Smooth muscle cell (in vitro differentiated cells): ENCODE measurements around the gene HOXA6. TPM values are rescaled to one million over a fixed set of nuclear protein-coding genes. Genes with fewer than 3 reads are reported as not detected.

ENCODE experiments used
- DNase-seq: peaks from one replicate; lab custom pipeline; 2025; ENCODE audit not compliant: unreplicated experiment; lab: John Stamatoyannopoulos, UW
- H2AFZ ChIP-seq: fragments of 200-600 bp; sonication (generic); 2 replicates; pipeline ENCODE4 v1.6.0; 2016; ENCODE audit warnings: antibody characterized with exemption, low read depth, mild to moderate bottlenecking
- H3F3A ChIP-seq: fragments of 200-600 bp; sonication (generic); 2 replicates; pipeline ENCODE4 v1.6.0; 2017; ENCODE audit warnings: antibody characterized with exemption, low read depth
- H3K27ac ChIP-seq: fragments of 200-600 bp; sonication (generic); 2 replicates; pipeline ENCODE4 v1.5.1; 2016; ENCODE audit warnings: low read depth, mild to moderate bottlenecking
- H3K27me3 ChIP-seq: fragments of 200-600 bp; sonication (generic); 2 replicates; pipeline ENCODE4 v1.6.1; 2016; ENCODE audit warnings: low read depth, mild to moderate bottlenecking
- H3K36me3 ChIP-seq: fragments of 200-600 bp; sonication (generic); 2 replicates; pipeline ENCODE4 v1.5.1; 2016; ENCODE audit warnings: low read depth
- H3K4me1 ChIP-seq: fragments of 200-600 bp; sonication (generic); 2 replicates; pipeline ENCODE4 v1.5.1; 2016; ENCODE audit warnings: low read depth
- H3K4me2 ChIP-seq: fragments of 200-600 bp; sonication (generic); 2 replicates; pipeline ENCODE4 v1.6.0; 2016; ENCODE audit warnings: mild to moderate bottlenecking
- H3K4me3 ChIP-seq: fragments of 200-600 bp; sonication (generic); 2 replicates; pipeline ENCODE4 v1.5.1; 2016; ENCODE audit warnings: mild to moderate bottlenecking
- H3K79me2 ChIP-seq: fragments of 200-600 bp; sonication (generic); 2 replicates; pipeline ENCODE4 v1.6.0; 2016; ENCODE audit warnings: low read depth, mild to moderate bottlenecking
- H3K9ac ChIP-seq: fragments of 200-600 bp; sonication (generic); 2 replicates; pipeline ENCODE4 v1.6.0; 2016; ENCODE audit warnings: low read depth
- H3K9me3 ChIP-seq: fragments of 200-600 bp; sonication (generic); replicated peaks from 2 replicates; pipeline ENCODE4 v1.5.1; 2016; ENCODE audit warnings: low read depth
- H4K20me1 ChIP-seq: fragments of 200-600 bp; sonication (generic); 2 replicates; pipeline ENCODE4 v1.6.0; 2016; ENCODE audit warnings: low read depth
- CTCF ChIP-seq: fragments of 200-600 bp; sonication (generic); IDR thresholded peaks from 2 replicates; pipeline ENCODE4 v1.5.1; 2017; ENCODE audit warnings: borderline replicate concordance, mild to moderate bottlenecking, antibody characterized with exemption; ENCODE audit not compliant: insufficient read depth, poor library complexity, severe bottlenecking
- WGBS: methylation state at CpG from one replicate; pipeline ENCODE4 v1.1.7; 2016; ENCODE audit warnings: low lambda C conversion rate; 5-methylcytosine and 5-hydroxymethylcytosine counted together
- polyA plus RNA-seq: library from polyadenylated mRNA; unstranded; fragments of >200 nt; fragmentation: Nextera tagmentation; extraction: Ambion mirVana; gene quantifications from 2 replicates; pipeline ENCODE4 v1.2.1, GENCODE V29; 2016
- total RNA-seq: library from RNA; depleted of rRNA; stranded (reverse); fragments of >200 nt; gene quantifications from 2 replicates; pipeline ENCODE4 v1.2.3, GENCODE V29; 2014

HOXA6 gene
- total and polyA plus RNA-seq, 2 experiments from 2014 or later, result 0.56 to 0.58 TPM

- TF ChIP-seq CTCF, result no peak
Measured at GRCh38 chr7:27125986-27126394, 21.6 kb downstream of the HOXA6 start.

GRCh38 chr7:27124902-27125689, 22.5 kb downstream of the HOXA6 start:
- no peak for TF ChIP-seq CTCF
- Histone ChIP-seq H3K9me3 (no peaks in the 10 kb centered on the region), H3K79me2 (no peaks in the 10 kb centered on the region), H4K20me1 (no peaks in the 10 kb centered on the region), H3K9ac (no peak overlapping the region), H3K4me3 (no peak overlapping the region), H3K4me2 (no peak overlapping the region), H3K27me3 (peaks cover 100% of the 10 kb centered on the region), H3F3A (no peaks in the 10 kb centered on the region), H3K4me1 (no peaks in the 10 kb centered on the region), H3K36me3 (no peaks in the 10 kb centered on the region), H3K27ac (no peak overlapping the region), H2AFZ (no peak overlapping the region)
- 35% methylated on average over 8 of the region's 8 CpGs for WGBS
- no peak for DNase-seq

More at GRCh38 chr7:27125986-27126394, 21.6 kb downstream of the HOXA6 start:
- no peak overlapping the region for H3K27ac ChIP-seq
- peaks cover 100% of the 10 kb centered on the region for H3K27me3 ChIP-seq
- H3K79me2 ChIP-seq, result no peaks in the 10 kb centered on the region
- H2AFZ ChIP-seq, result no peak overlapping the region
- H3K9ac ChIP-seq, result no peak overlapping the region
- peaks cover 3% of the 10 kb centered on the region for H3K4me1 ChIP-seq
- H3K9me3 ChIP-seq, result no peaks in the 10 kb centered on the region
- WGBS, result 23% methylated on average over 5 of the region's 5 CpGs
- no peaks in the 10 kb centered on the region for H4K20me1 ChIP-seq
- H3K4me3 ChIP-seq, result no peak overlapping the region
- no peak overlapping the region for H3K4me2 ChIP-seq
- DNase-seq, result no peak
- H3F3A ChIP-seq, result no peaks in the 10 kb centered on the region
- H3K36me3 ChIP-seq, result no peaks in the 10 kb centered on the region

- no peak for DNase-seq
- peak overlapping the region; percentile 72 for H3K4me2 ChIP-seq
- no peaks in the 10 kb centered on the region for H4K20me1 ChIP-seq
- no peaks in the 10 kb centered on the region for H3K4me1 ChIP-seq
- H3K9me3 ChIP-seq, result no peaks in the 10 kb centered on the region
- peaks cover 100% of the 10 kb centered on the region for H3K27me3 ChIP-seq
- no peak overlapping the region for H2AFZ ChIP-seq
- H3K9ac ChIP-seq, result peak overlapping the region; percentile 21
- WGBS, result 5% methylated on average over 43 of the region's 43 CpGs
- H3K27ac ChIP-seq, result no peak overlapping the region
- H3F3A ChIP-seq, result no peaks in the 10 kb centered on the region
- H3K4me3 ChIP-seq, result peak overlapping the region; percentile 9
- H3K79me2 ChIP-seq, result no peaks in the 10 kb centered on the region
- no peaks in the 10 kb centered on the region for H3K36me3 ChIP-seq
- no peak for TF ChIP-seq CTCF
Measured at GRCh38 chr7:27124096-27124901, 23.3 kb downstream of the HOXA6 start.
